Stimulated activated CD8-positive, alpha-beta memory T cell treated with anti-CD3 and anti-CD28 coated beads, Interleukin-2, amount 100 ng/mL, for 1 hour (primary cell): Measurements from ENCODE around the gene NINJ1.

Experiments
- DNase-seq, 2 donors: peaks; one replicate each; pipeline ENCODE4 v3.0.0-alpha.2; 2020; ENCODE audit warnings: low read depth in 2 of 2

NINJ1 gene

GRCh38 chr9:93134015-93134739, at the start of gene NINJ1:
TSS of gene NINJ1 (minus strand) at chr9:93134251. CDS start at chr9:93134217, 34 bp downstream.
- peak; percentile 60 to 73 for DNase-seq

- no peak for DNase-seq
These were observed 49.1 kb upstream of the NINJ1 start for GRCh38 chr9:93183131-93183662.

- DNase-seq: no peak
These were observed 48.5 kb upstream of the NINJ1 start for GRCh38 chr9:93182572-93182971.

GRCh38 chr9:93181672-93182435, 47.8 kb upstream of the NINJ1 start:
- no peak for DNase-seq

GRCh38 chr9:93180938-93181337, 46.9 kb upstream of the NINJ1 start:
- DNase-seq: no peak

- no peak for DNase-seq
These were observed 45.1 kb upstream of the NINJ1 start for GRCh38 chr9:93178851-93179786.

GRCh38 chr9:93177676-93178075, 43.6 kb upstream of the NINJ1 start:
- no peak for DNase-seq

- no peak for DNase-seq
These were observed 40.9 kb upstream of the NINJ1 start for GRCh38 chr9:93174976-93175375.

- DNase-seq: no peak
These were observed 39.5 kb upstream of the NINJ1 start for GRCh38 chr9:93173365-93174051.

- no peak for DNase-seq
These were observed 38.8 kb upstream of the NINJ1 start for GRCh38 chr9:93172666-93173364.

GRCh38 chr9:93171261-93171990, 37.4 kb upstream of the NINJ1 start:
- no peak for DNase-seq

- DNase-seq: no peak
These were observed 36.5 kb upstream of the NINJ1 start for GRCh38 chr9:93170571-93170970.

- no peak for DNase-seq
These were observed 35.4 kb upstream of the NINJ1 start for GRCh38 chr9:93169444-93169843.

GRCh38 chr9:93168581-93168980, 34.5 kb upstream of the NINJ1 start:
- DNase-seq: no peak

GRCh38 chr9:93167838-93168237, 33.8 kb upstream of the NINJ1 start:
- DNase-seq: no peak

GRCh38 chr9:93167185-93167584, 33.1 kb upstream of the NINJ1 start:
- DNase-seq: no peak

GRCh38 chr9:93166699-93167098, 32.6 kb upstream of the NINJ1 start:
- no peak for DNase-seq

GRCh38 chr9:93164085-93164484, 30.0 kb upstream of the NINJ1 start:
- DNase-seq: no peak

GRCh38 chr9:93161786-93162562, 27.9 kb upstream of the NINJ1 start:
- no peak for DNase-seq
